ENCODE results near the gene ALG11.
"Not testable (repeated sequence)": the region's sequence is repeated elsewhere in the genome, so short reads cannot be mapped to it uniquely, and the experiment has no call there.

Gene ALG11

GRCh38 chr13:51984904-51985303 lies 27.3 kb upstream of the ALG11 start:
- not testable (repeated sequence) for H3K4me3 Mint-ChIP-seq; H3K4me1 Mint-ChIP-seq; H3K27ac Mint-ChIP-seq; ATAC-seq; DNase-seq (ENCODE audit: low spot score in 2 of 2); H3K36me3 Mint-ChIP-seq; H3K9me3 Mint-ChIP-seq

DNA sequence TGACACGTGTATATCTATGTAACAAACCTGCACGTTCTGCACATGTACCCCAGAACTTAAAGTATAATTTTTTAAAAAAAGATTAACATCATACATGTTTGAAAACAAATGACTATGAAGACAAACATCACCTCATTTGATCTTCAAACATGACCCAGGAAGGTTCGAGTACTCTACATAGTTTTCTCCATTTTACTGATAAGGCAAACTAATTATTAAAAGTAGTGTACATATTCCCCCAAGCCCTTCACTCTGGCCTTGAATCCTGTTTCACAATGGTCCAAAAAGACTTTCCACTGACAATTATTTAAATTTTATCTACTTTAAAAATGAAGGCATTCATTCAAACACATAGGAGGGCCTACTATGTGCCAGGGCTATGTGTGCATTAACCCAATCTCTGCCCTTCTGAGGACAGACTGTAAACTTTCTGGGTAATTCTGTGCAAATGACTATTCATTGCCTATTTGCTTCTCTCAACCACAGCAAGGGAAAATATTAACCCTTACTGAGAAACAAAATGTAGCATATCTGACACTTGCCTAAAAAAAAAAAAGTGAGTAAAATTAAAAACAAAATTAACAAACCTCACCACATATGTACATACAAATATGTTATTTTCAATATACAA lies 23.1 kb upstream of the ALG11 start:
- Mint-ChIP-seq H3K4me3 (no peak overlapping the region), H3K27ac (no peak overlapping the region), H3K9me3 (no peaks in the 10 kb centered on the region), H3K36me3 (no peaks in the 10 kb centered on the region), H3K4me1 (no peaks in the 10 kb centered on the region)
- no peak for DNase-seq (ENCODE audit: low spot score in 2 of 2)
- ATAC-seq, result no peak

DNA sequence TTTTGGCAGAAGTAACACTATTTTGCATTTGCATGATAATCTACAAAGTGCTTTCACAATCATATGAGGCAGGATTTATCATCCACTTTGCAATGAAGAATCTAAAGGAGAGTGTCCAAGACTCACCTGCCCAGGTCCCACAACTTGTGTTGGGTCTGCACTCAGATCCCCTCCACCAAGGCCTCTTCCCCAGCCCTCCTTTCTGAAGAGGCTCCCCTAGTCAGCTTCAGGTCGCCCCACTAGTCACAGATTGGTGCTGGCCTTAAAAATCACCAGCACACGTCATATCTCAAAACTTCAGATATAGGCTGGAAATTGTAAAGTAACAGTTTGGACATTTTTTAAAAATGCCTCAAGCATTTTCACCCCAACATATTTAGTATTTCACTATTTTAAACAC lies 18.5 kb upstream of the ALG11 start:
- H3K4me1 Mint-ChIP-seq, result no peaks in the 10 kb centered on the region
- H3K36me3 Mint-ChIP-seq, result no peaks in the 10 kb centered on the region
- H3K27ac Mint-ChIP-seq, result no peak overlapping the region
- H3K9me3 Mint-ChIP-seq, result no peaks in the 10 kb centered on the region
- ATAC-seq (no peak), DNase-seq (ENCODE audit: low spot score in 2 of 2) (no peak)
- no peak overlapping the region for H3K4me3 Mint-ChIP-seq

- Mint-ChIP-seq H3K36me3 (no peaks in the 10 kb centered on the region), H3K4me1 (no peaks in the 10 kb centered on the region), H3K9me3 (no peaks in the 10 kb centered on the region), H3K27ac (no peak overlapping the region), H3K4me3 (no peak overlapping the region)
- DNase-seq (ENCODE audit: low spot score in 2 of 2) (no peak), ATAC-seq (peak; percentile 45)
These were observed 16.3 kb upstream of the ALG11 start for GRCh38 chr13:51995677-51996551.

- Mint-ChIP-seq H3K4me1 (no peaks in the 10 kb centered on the region), H3K9me3 (no peaks in the 10 kb centered on the region), H3K27ac (no peak overlapping the region), H3K4me3 (no peak overlapping the region), H3K36me3 (no peaks in the 10 kb centered on the region)
- ATAC-seq (no peak), DNase-seq (ENCODE audit: low spot score in 2 of 2) (no peak)
These were observed 15.6 kb upstream of the ALG11 start for GRCh38 chr13:51996641-51997040.

GRCh38 chr13:51997186-51997585 lies 15.0 kb upstream of the ALG11 start:
- Mint-ChIP-seq H3K9me3 (no peaks in the 10 kb centered on the region), H3K36me3 (no peaks in the 10 kb centered on the region)
- DNase-seq (ENCODE audit: low spot score in 2 of 2), result no peak

GRCh38 chr13:51997641-51998330 lies 14.4 kb upstream of the ALG11 start:
- Mint-ChIP-seq H3K4me3 (no peak overlapping the region), H3K9me3 (no peaks in the 10 kb centered on the region), H3K36me3 (no peaks in the 10 kb centered on the region), H3K4me1 (no peaks in the 10 kb centered on the region), H3K27ac (no peak overlapping the region)
- ATAC-seq (no peak), DNase-seq (ENCODE audit: low spot score in 2 of 2) (no peak)

More at GRCh38 chr13:51997186-51997585, 15.0 kb upstream of the ALG11 start:
- Mint-ChIP-seq H3K27ac (no peak overlapping the region), H3K4me1 (no peaks in the 10 kb centered on the region), H3K4me3 (no peak overlapping the region)
- no peak for ATAC-seq

GRCh38 chr13:51998723-51999509 lies 13.3 kb upstream of the ALG11 start:
- no peaks in the 10 kb centered on the region for H3K36me3 Mint-ChIP-seq
- no peaks in the 10 kb centered on the region for H3K9me3 Mint-ChIP-seq
- DNase-seq (ENCODE audit: low spot score in 2 of 2) (no peak), ATAC-seq (no peak)
- no peaks in the 10 kb centered on the region for H3K4me1 Mint-ChIP-seq
- H3K27ac Mint-ChIP-seq, result no peak overlapping the region
- no peak overlapping the region for H3K4me3 Mint-ChIP-seq

DNA sequence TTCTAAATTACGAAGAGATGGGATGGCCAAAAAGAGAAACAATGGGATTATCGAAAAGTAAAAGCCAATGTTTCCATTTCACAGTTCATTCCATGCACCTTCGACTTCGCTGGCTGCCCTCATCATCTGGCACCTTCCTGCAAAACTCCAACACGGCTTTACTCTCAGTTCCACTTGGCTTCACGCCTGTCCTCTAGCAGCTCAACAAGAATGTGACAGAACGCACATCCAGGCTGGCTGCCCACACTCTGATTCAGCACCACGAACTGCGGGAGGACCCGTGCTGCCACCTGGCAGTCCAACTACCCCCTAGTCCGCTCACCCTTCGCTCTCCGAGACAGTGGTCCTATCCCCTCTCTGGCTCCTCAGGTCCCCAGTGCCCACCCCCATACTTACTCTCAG lies 12.7 kb upstream of the ALG11 start:
- no peak for DNase-seq (ENCODE audit: low spot score in 2 of 2)
- no peaks in the 10 kb centered on the region for H3K36me3 Mint-ChIP-seq
- H3K27ac Mint-ChIP-seq, result no peak overlapping the region
- no peak overlapping the region for H3K4me3 Mint-ChIP-seq
- no peaks in the 10 kb centered on the region for H3K9me3 Mint-ChIP-seq
- no peaks in the 10 kb centered on the region for H3K4me1 Mint-ChIP-seq
- no peak for ATAC-seq

- H3K27ac Mint-ChIP-seq, result no peak overlapping the region
- no peak overlapping the region for H3K4me3 Mint-ChIP-seq
- H3K9me3 Mint-ChIP-seq, result no peaks in the 10 kb centered on the region
These were observed 12.3 kb upstream of the ALG11 start for GRCh38 chr13:51999921-52000320.

DNA sequence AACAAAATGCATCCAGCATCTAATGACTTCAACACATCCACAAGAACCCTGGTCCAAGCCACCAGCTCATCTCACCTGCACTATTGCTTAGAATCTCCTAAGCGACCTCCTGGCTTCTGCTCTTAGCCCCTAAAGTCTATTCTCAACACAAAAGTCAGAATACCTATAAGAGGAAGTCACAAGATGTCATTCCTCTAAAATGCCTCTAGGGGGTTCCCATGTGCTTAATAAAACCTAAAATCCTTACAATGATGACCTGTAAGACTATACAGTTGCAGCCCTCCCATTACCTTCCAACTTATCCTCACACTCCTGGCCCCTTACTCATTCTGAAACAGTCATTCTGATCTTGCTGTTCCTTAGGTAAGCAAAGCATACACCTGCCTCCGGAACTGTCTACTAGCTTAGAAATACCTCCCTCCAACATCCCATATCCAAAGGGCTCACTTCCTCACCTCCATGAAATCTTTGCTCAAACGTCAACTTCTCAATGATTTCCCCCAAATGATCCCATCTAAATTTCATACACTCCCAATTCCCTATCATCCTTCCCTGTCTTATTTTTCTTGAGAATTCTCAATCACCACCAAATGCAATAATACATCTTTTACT lies 11.0 kb upstream of the ALG11 start:
- peak; percentile 74 for ATAC-seq
- Mint-ChIP-seq H3K9me3 (no peaks in the 10 kb centered on the region), H3K27ac (no peak overlapping the region), H3K4me3 (no peak overlapping the region), H3K4me1 (no peaks in the 10 kb centered on the region), H3K36me3 (no peaks in the 10 kb centered on the region)
- DNase-seq (ENCODE audit: low spot score in 2 of 2), result no peak

More at GRCh38 chr13:51999921-52000320, 12.3 kb upstream of the ALG11 start:
- no peaks in the 10 kb centered on the region for H3K36me3 Mint-ChIP-seq
- ATAC-seq, result no peak
- H3K4me1 Mint-ChIP-seq, result no peaks in the 10 kb centered on the region
- no peak for DNase-seq (ENCODE audit: low spot score in 2 of 2)

DNA sequence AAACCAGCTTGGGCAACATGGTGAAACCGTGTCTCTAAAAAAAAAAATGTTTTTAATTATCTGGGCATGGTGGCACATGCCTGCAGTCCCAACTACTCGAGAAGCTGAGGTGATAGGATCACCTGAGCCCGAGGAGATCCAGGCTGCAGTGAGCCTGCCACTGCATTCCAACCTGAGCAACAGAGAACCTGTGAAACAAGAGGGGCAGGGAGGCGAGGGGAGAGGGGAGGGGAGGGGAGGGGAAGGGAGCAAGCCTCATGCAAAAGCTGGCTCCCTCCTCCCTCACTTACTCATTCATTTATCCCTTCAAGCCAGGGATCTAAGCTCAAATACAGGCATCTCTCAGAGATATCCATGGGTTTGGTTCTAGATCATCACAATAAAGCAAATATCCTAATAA lies 9.8 kb upstream of the ALG11 start:
- H3K4me1 Mint-ChIP-seq, result no peaks in the 10 kb centered on the region
- H3K36me3 Mint-ChIP-seq, result no peaks in the 10 kb centered on the region
- no peak overlapping the region for H3K27ac Mint-ChIP-seq
- ATAC-seq, result no peak
- no peak overlapping the region for H3K4me3 Mint-ChIP-seq
- DNase-seq (ENCODE audit: low spot score in 2 of 2), result no peak
- H3K9me3 Mint-ChIP-seq, result no peaks in the 10 kb centered on the region

DNA sequence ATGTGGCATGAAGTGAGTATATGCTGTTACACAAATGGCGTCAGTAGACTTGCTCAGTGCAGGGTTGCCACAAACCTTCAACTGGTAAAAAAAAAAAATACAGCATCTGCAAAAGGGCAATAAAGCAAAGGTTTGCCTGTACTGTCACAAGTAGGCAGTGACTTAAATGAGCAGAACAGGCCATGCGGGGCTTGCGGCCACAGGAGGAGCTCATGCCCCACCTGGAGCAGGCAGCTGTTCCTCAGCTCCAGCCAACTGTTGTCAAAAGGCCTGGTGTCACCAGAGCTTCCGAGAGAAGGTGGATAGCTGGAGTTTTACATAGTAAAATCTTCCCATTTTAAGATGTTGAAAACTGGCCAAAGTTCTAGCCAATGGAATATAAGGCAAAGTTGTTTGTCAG lies 8.7 kb upstream of the ALG11 start:
- Mint-ChIP-seq H3K9me3 (no peaks in the 10 kb centered on the region), H3K4me3 (no peak overlapping the region), H3K36me3 (no peaks in the 10 kb centered on the region), H3K4me1 (no peaks in the 10 kb centered on the region), H3K27ac (no peak overlapping the region)
- DNase-seq (ENCODE audit: low spot score in 2 of 2) (no peak), ATAC-seq (no peak)

GRCh38 chr13:52004511-52005170 lies 7.6 kb upstream of the ALG11 start:
- H3K27ac Mint-ChIP-seq, result no peak overlapping the region
- no peaks in the 10 kb centered on the region for H3K4me1 Mint-ChIP-seq
- ATAC-seq (peak; percentile 29), DNase-seq (ENCODE audit: low spot score in 2 of 2) (no peak)
- no peaks in the 10 kb centered on the region for H3K9me3 Mint-ChIP-seq
- no peaks in the 10 kb centered on the region for H3K36me3 Mint-ChIP-seq
- H3K4me3 Mint-ChIP-seq, result no peak overlapping the region
